ENCODE results near the gene ATMIN.
A peak's percentile ranks its signal among the peaks of the same experiment; 100 is the strongest.

The ATMIN gene, protein sequence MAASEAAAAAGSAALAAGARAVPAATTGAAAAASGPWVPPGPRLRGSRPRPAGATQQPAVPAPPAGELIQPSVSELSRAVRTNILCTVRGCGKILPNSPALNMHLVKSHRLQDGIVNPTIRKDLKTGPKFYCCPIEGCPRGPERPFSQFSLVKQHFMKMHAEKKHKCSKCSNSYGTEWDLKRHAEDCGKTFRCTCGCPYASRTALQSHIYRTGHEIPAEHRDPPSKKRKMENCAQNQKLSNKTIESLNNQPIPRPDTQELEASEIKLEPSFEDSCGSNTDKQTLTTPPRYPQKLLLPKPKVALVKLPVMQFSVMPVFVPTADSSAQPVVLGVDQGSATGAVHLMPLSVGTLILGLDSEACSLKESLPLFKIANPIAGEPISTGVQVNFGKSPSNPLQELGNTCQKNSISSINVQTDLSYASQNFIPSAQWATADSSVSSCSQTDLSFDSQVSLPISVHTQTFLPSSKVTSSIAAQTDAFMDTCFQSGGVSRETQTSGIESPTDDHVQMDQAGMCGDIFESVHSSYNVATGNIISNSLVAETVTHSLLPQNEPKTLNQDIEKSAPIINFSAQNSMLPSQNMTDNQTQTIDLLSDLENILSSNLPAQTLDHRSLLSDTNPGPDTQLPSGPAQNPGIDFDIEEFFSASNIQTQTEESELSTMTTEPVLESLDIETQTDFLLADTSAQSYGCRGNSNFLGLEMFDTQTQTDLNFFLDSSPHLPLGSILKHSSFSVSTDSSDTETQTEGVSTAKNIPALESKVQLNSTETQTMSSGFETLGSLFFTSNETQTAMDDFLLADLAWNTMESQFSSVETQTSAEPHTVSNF

DNA sequence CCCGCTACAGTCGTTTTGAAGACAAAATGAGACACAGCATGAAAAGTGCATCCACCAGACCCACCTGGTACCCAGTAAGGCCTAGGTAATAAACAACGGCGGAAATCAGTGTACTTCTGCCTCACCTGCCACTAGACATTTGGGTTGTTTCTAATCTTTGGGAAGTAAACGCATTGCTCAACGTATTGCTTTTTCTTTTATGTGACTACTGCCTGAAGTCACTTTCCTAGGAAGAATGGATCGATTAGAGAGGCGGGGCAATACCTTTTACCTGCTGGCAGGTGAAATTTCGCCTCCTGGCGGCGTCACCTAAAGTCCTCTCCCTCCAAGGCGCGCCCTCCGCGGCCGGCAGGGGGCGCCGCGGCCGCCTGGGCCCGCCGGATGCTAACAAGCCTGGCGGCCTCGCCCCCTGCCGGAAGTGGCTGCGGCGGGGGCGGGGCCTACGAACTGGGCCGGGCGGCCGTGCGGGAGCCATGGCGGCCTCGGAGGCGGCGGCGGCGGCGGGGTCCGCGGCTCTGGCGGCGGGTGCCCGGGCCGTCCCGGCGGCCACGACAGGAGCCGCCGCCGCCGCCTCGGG, at the start of gene ATMIN:
ATMIN (plus strand) TSS at position 445 of the 577 bp plus-strand sequence; CDS start at position 474, 29 bp downstream.
- DNase-seq: peak; percentile 25

DNA sequence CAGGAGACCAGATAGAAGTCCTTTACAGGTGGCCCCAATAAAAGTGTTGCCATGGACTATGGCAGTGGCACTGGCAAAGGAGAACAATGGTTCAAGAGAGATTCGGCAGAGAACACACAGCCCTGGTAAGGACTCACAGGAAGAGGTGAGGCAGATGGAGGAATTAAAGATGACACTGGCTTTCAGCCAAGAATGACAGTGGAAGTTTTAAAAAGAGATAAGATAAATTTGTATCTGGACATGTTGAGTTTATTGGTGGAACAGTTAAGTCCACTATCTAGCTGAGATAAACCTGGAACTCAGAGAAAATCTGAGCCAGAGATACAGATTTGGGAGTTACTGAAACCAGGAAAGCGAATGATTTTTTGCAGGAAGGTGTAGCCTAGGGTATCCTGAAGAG, 49.1 kb upstream of the ATMIN start:
- DNase-seq: no peak

DNA sequence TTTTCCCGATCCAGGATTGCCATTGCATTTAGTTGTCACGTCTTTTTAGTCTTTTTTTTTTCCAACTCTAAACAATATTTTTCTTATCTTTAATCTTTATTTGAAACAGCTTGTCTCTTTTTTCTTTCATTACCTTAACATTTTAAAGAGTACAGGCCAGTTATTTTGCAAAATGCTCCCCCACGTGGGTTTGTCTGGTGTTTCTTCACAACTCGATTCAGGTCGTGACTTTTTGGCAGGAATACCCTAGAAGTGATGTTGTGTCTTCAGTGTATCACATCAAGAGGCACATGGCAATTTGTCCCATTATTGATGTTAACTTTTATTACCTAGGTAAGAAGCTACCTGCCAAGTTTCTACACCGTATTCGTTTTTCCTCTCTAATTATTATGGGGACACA, 46.9 kb upstream of the ATMIN start:
- DNase-seq: no peak

DNA sequence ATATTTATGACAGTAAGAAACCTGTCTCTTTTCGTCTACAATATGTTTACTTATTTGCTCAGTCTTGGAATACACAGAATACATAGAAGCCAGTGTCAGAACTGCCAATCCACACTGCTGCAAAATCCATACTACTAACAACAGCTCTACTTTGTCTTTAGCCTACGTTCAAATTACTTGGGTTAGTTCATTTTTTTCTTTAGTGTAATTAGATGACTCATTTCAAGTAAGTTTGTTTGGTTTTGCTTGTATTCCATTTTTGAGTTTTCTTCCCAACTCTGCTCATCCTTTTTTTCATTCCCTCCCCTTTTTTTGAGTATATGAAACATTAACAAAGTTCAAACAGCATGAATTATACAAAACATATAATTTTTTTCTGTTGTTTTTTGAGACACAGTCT, 45.8 kb upstream of the ATMIN start:
- no peak for DNase-seq

DNA sequence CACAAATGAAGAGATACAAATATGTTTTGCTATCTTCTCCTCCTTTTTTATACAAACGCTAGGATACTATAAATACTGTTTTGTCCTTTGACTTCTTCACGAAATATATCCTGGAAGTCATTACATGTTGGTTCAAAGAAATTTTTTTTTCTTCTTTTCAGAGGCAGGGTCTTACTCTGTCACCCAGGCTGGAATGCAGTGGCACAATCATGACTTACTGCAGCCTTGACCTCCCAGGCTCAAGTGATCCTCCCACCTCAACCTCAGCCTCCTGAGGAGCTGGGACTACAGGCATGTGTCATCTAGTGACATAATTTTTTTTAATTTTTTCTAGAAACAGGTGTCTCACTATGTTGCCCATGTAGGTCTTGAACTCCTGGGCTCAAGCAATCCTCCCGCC, 45.1 kb upstream of the ATMIN start:
- DNase-seq: no peak

DNA sequence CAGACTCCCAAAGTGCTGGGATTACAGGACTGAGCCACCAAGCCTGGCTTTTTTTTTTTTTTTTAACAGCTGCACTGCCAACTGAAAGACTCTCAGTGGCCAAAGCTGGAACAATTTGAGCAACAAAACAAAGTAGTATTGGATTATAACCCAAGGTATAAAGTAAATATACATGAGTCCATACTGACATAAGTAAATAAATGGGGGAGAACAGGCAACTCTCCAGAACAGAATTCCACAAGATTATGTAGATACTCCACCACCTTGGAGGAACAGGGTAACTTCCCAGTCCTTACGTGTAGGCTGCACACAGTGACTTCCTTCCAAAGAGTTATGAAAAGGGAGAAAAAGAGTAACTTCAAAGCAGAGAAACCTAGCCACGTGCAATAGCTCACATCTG, 44.7 kb upstream of the ATMIN start:
- no peak for DNase-seq

DNA sequence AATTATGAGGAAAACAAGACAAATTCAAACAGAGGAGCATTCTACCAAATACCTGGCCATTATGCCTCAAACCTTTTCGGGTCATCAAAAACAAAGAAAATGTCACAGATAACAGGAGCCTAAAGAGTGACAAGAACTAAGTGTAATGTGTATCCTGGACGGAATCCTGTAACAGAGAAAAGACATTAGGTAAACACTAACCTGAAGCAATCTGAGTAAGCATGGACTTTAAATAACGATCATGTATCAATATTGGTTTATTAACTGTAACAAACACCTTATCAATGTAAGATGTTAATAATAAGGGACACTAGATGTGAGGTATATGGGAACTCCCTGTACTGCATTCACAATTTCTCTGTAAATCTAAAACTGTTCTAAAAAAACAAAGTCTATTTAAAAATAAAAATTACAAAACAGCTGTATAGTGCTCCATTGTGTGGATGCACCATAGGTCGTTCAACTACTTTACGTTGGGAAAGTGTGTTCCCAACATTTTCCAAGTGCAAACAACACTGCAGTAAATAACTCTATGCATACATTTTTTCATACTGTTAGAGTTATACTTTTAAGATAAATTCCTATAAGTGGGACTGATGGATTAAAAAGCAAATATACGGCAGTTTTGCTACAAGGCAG, 43.7 kb upstream of the ATMIN start:
- DNase-seq: no peak

DNA sequence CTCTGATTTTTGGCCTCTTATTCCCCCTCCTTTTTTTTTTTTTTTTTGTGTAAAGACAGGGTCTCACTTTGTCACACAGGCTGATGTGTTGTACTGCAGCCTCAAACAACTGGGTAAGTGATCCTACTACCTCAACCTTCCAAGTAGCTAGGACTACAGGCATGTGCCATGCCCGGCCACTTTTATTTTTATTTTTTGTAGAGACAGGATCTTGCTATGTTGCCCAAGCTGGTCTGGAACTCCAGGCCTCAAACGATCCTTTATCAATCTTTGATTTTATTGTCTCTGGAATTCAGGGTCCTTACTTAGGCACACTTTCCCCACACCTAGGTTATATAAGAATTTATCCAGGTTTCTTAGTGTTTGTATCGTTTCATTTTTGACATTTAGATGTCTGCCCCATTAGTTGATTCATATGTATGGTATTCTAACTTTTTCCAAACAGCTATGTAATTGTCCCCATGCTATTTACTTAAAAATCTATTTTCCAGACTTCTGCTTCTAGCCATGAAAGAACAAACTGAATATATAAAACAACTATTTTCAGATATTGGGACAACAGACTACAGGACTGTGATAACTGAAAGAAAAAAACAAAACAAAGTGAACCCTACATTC, 42.9 kb upstream of the ATMIN start:
- no peak for DNase-seq

DNA sequence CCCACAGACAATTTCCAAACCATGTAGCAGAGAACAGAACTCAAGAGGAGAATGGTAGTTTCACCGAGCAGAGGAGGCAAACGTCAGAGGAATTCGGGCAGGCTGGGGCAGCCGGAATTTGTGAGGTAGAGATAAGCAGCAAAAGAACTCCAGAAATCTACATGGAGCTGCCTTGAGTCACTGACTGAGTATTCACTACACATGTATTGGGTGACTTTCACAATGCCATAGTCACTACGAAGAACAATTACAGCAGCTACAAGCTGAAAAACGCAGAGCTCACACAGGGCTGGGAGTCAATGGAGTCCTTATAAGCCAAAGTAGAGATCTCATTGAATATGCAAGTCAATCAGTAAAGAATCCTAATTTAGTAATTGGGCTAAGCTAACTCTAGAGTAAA, 42.3 kb upstream of the ATMIN start:
- no peak for DNase-seq

DNA sequence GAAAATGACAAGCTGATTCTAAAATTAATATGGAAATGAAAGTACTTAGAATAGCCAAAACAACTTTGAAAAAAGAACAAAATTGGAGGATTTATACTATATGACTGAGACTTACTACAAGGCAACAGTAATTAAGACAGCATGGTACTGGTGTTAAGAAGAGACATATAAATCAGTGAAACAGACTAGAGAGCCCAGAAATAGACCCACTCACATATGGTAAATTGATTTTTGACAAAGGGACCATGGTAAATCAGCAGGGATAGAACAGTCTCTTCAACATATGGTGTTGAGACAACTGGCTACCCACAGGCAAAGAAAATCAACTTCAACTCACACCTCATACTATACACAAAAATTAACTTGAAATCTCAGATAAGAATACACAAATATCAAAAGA, 41.8 kb upstream of the ATMIN start:
- DNase-seq: no peak

DNA sequence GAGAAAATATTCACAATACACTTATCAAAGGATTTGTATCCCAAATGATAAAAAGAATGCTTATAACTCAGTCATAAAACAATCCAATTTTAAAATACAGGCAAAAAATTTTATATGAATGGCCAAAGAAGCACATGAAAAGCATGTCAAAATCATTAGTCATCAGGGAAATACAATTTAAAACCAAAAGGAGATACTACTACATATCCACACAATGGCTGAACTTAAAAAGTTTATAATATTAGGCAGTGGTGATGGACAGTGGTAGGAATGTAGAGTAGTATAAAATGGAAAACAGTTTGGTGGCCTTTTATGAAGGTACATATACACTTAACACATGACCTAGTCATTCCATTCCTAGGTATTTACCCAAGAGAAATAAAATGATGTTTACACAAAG, 41.2 kb upstream of the ATMIN start:
- no peak for DNase-seq

DNA sequence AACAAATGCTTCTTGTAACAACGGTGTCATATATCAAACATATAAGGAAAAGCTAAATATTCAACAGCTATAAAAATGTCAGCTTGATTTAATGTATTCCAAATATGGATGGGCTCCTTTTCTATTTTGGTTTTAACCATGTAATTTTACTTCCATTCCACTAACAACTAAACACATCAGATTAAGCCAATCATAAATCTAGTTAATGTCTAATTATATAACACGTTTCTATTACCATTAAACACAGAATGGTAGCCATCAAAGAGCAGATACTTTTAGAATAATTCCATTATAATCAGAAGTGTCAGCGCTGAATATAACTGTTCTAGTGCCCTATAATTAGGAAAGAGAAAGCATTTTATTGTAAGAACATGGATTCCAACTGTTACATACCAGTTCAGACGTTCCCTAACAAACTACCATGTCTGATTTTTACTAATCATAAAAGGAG, 38.9 kb upstream of the ATMIN start:
- no peak for DNase-seq

DNA sequence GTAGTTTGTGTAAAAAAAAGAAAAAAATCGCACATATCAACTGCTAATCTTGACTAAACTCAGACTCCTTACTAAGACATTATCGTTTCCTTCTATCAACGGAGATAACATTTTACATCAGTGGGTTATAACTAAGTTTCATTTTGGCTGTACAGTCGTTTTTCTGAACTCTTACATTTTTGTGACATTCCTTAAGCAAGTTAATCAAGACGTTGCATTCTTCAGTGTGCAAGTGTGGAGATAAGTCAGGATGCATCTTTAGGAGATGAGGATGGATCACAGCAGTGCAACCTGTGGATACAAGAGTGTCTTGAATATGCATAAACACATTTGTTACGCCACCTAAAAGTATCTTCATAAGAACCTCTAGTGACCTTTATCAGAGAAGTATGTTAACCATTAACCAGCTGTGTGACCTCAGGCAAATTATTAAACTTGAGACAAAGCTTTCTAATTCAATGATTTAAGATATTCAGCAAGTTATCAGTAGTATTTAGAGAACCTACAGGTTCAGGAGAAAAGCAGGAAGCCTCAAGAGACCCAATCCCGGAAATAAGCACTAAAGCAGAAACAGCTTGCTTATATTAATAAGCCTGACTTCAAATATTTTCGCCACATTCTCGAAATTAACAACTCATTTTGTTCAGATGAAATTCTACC, 38.4 kb upstream of the ATMIN start:
- no peak for DNase-seq

DNA sequence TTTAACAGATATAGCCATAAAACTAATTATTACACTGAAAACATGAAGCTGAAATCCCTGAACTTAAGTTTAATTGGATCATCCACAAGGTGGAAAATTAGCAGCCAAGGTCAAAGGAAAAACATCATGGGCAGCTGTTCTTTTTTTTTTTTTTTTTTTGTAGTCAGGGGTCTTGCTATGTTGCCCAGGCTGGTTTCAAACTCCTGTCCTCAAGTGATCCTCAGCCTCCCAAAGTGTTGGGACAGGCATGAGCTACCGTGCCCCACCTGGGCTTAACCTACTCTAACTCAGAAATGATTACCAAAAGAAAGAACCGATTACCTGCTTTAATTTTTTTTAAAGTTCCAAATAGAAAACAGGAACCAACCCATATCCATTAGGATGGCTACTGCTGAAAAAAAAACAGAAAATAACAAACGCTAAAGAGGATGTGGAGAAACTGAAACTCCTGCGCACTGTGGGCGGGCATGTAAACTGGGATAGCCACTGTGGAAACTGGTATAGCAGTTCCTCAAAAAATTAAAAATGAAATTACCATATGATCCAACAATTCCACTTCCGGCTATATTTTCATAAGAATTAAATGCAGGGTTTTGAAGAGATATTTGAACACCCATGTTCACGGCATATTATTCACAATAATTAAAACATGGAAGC, 37.5 kb upstream of the ATMIN start:
- no peak for DNase-seq

DNA sequence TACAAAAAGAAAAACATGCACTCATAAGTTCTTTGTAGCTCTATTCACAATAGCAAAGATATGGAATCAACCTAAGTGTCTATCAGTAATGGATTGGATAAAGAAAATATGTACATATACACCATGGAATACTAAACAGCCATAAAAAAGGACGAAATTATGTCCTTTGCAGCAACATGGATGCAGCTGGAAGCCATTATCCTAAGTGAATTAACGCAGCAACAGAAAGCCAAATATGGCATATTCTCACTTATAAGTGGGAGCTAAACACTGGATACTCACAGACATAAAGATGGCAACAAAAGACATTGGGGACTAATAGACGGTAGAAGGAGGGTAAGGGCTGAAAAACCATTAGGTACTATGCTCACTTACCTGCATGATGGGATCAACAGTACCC, 34.8 kb upstream of the ATMIN start:
- DNase-seq: no peak

DNA sequence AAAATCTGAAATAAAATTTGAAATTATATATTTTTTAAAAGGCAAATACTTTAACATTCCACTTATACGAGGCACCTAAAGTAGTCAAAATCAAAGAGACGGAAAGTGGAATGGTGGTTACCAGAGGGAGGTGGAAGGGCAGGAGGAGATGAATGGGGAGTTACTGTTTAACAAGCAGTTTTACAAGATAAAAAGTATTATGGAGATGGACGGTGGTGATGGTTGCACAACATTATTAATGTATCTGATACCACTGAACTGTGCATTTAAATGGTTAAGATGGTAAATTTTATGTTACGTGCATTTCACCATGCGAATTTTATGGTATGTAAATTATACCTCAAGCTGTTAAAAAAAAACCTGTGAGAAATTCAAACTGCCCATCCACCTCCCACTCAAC, 34.3 kb upstream of the ATMIN start:
- DNase-seq: no peak

DNA sequence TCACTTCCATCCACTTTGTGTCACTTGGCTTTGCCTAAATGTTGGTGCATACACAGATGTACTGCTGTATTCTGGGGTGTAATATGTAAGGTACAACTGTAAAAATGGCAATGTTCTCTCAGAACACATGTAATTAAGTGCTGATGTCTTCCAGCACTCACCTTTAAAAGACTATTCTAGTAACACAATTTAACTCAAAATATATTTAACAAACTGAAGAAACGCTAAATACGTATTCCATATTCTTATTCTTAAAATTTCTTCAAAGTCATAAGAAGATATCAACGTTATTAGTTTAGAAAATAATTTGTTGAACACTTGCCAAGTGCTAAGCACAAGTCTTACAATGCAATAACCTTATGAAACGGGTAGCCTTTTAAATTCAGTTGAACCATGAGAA, 32.6 kb upstream of the ATMIN start:
- no peak for DNase-seq

DNA sequence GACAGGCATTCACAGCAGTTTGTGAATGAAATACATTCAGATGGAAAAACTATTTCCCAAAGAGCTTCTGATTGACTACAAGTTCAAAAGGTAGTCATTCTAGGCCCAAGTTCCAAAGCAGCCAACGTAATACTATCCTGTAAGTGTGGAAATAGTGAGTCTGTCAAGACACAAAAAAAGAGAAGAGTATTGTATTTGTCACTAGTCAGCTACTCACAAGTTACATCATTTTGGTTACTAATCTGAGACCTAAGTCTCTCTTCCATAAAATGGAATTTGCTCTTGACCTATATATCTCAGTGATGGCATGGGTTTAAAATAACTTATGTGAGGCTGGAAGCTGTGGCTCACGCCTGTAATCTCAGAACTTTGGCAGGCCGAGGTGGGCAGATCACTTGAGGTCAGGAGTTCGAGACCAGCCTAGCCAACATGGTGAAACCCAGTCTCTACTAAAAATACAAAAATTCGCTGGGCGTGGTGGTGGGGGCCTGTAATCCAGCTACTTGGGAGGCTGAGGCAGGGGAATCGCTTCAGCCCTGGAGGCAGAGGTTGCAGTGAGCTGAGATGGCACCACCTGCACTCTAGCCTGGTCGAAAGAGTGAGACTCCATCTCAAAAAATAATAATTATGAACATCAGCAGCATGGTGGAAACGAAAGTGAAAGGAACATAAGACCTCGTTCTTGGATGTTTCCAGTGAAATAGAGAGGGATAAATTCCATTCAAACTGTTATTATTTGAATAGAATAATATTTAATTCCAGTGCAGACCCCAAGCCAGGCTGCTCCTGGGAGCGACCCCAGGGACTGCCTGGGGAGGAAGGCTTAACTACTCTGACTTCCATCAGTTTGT, 31.8 kb upstream of the ATMIN start:
- DNase-seq: no peak

DNA sequence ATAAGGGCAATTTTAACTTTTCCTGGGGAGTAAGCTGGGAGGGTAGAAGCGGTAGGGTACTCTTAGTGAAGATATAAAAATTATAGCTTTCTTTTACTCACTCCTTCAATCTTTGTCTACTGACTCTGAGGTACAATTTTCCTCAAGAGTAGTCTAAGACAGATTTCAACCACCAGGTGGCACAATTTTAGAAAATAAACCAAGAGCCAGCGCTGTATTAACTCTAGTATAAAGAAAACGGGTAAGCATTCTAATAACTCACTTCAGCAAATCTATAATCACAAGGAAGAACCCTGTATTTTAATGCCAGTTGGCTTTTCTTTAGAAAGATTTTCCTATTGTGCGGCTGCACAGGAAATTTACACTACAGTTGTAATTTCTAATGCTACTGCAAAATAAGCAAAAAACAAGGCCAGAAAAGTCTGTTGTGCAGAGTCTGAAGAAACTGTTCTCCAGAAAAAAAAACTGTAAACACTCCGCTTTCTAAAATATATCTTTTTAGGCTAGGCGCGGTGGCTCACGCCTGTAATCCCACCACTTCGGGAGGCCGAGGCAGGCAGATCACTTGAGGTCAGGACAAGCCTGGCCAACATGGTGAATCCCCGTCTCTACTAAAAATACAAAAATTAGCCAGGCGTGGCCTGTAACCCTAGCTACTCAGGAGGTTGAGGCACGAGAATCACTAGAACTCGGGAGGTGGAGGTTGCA, 30.8 kb upstream of the ATMIN start:
- DNase-seq: no peak

DNA sequence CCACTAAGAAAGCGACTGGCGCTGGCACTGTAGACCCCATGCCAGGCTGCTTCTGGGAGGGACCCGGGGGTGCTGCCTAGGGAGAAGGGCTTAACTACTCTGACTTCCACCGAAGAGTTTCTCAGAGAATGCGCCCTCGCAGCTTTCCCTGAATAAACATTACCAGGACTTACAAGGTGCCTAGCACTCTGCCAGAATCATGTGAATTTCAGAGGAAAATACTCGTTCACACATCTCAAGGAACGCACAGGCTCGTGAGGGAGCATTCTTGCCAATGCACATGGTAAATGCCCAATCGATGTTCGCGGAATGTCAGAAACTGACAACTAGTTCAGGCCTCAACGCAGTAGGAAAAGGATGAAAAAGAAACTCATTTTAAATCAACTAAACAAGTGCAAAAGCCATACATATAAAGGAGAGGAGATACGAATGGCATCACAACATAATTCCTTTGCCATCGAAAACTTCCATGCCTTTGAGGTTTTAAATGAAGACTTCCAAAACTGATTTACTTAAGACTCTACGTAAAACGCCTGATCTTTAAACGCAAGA, 30.0 kb upstream of the ATMIN start:
- DNase-seq: no peak

All from DMS79 (cell line).